Inferior parietal cortex (tissue), 1 donor: ENCODE measurements around the gene SPAG6.
"Not testable (repeated sequence)": the region's sequence is repeated elsewhere in the genome, so short reads cannot be mapped to it uniquely, and the experiment has no call there.

Experiments
- DNase-seq: peaks from one replicate; pipeline ENCODE4 v3.0.0-alpha.2; 2016; ENCODE audit errors: extremely low spot score

SPAG6 gene

DNA sequence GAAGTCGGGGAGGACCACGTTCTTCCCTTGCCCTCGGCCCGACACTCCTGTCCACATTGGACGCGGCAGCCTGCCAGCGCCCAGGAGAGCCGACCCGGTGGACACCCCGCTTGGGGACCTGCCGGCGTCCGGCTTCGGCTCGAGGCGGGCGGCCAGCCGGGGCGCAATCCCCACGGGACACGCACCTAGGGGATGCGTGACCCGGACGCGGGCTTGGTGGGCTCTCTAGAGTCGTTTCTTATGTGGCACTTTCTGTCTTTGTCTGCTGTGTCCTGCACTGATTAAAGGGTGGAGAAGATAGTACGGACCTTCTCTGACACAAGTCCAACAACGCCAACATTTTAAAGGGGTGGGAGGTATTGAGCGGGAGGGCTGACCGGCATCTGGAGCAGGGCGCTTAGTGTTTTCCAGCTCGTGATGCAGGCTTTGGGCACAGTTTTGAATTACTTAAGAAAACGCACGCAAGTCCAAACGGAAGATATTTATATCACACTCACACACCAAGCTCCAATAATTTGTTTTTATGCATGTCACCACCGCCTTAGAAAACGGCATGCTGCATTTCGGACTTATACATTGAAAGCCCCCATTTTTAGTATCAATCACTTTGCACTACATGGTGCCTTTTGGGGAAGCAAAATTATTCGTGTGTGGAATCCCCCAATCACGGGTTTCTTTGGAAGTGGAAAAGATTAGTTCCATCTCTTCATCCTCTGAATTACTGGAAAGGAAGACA lies 3.9 kb upstream of the SPAG6 start:
- DNase-seq: no peak

DNA sequence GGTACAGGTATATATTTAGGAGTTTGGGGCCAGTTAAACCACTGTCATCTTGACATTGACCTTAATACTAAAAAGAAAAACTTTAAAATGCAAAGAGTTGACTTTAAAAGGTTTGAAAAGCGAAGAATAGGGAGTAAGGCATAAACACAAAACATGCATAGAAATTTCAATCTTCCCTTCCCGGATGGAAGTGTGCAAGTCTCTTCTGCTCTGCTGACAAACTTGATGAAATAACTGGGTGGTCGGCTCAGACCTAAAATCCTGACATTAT lies 3.4 kb upstream of the SPAG6 start:
- DNase-seq: no peak

DNA sequence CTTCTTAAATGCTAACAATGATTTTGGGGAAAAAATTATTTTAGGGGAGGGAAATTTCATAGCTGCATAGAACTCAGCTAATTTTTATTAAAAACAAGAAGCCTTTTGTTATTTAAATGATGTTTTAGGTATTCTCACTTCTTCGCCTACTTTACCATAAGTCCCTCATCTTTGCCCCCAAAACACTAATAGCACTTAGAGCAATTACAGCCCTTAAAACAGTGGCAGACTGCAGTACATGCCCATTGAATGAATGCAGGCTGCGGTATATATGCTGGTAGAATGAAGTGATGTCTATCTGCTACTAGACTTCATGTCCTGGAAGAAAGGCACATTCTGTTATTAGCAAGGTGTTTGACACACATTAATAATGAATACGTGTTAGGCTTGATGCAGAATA lies 2.9 kb upstream of the SPAG6 start:
- DNase-seq: no peak

DNA sequence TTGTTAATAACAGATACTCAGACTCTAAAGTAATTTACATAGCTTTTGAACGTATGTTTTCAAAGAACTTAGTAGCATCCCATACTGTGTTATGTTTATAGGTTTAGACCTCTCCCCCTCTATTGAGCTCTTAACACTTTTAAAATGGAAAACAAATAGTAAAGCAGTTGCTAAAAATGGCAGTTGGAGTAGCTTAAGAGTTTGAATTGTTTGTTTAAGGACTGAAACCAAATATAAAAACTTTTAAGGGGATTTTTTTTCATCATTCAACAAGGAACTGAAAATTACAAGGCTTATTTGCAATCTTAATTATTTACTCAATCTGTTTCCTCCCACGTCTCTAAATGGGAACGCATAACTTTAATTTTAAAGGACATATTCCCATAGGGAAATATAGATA lies 1.6 kb upstream of the SPAG6 start:
- no peak for DNase-seq

DNA sequence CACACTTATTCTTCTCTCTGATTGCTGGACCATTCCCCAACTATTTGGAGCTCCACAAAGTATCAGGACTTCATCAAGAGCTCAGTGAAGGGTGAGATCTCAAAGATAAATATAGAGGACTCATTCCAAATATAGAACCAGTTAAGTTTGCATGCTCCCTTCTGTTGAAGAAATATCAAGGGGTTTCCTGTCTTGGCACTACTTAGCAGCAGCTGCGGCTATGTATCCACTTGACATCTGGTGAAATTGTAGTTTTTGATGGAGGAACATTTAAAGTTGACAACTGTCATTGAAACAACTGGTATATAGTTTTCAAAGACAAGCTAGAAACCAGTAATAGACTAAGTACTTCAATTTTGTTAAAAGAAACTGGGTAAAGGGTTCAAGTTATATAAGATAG lies 1.0 kb upstream of the SPAG6 start:
- no peak for DNase-seq

GRCh38 chr10:22344781-22345300 lies 455 bp upstream of the SPAG6 start:
- DNase-seq: no peak

- DNase-seq: no peak
Observed at GRCh38 chr10:22346096-22346661, 883 bp downstream of the SPAG6 start.

DNA sequence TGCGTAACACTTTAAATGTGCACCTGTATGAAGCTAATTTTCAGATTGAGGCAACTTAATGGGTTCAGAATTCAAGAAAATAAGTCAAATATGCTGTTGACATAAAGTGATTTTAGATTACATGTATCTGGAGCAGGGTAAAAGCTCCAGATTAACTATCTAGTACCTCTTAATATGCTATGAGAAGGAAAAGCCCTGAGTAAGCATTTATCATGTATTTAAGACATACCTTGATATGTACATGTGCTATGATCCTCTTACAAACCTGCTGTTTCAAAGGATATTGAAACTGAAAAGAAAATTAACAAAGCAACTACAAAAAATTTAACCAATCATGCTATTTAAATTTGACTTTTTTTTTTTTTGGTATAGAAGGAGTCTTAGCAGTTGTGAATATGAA lies 4.5 kb downstream of the SPAG6 start:
- DNase-seq: no peak

GRCh38 chr10:22351131-22351703 lies 5.9 kb downstream of the SPAG6 start:
- DNase-seq: no peak

DNA sequence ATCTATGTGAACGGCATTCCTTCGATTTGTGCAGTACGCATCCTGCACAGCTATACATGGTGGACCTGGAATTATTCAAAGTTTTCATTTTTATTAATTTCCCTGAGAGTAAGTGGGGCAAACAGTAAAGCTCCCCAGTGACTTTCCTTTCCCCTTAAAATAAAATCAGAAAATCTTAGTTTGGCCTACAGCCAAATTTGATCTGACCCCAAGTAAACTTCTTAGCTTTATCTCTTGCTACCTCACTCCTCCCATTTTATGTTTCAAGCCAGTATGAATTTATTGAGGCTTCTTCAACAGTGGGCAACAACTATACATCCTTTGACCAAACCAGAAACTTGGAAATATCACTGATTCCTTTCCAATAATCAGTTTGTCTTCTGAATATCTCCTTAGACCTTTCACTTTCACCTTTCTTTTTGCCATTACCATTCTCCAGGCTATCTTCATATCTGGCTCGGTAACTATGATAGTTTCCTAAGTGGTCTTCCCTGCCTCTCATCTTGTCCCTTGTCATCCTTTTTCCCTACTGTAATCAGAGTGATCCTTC lies 11.1 kb downstream of the SPAG6 start:
- no peak for DNase-seq

DNA sequence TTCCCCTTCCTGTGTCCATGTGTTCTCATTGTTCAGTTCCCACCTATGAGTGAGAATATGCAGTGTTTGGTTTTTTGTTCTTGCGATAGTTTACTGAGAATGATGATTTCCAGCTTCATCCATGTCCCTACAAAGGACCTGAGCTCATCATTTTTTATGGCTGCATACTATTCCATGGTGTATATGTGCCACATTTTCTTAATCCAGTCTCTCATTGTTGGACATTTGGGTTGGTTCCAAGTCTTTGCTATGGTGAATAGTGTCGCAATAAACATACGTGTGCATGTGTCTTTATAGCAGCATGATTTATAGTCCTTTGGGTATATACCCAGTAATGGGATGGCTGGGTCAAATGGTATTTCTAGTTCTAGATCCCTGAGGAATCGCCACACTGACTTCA lies 12.5 kb downstream of the SPAG6 start:
- DNase-seq: not testable (repeated sequence)

DNA sequence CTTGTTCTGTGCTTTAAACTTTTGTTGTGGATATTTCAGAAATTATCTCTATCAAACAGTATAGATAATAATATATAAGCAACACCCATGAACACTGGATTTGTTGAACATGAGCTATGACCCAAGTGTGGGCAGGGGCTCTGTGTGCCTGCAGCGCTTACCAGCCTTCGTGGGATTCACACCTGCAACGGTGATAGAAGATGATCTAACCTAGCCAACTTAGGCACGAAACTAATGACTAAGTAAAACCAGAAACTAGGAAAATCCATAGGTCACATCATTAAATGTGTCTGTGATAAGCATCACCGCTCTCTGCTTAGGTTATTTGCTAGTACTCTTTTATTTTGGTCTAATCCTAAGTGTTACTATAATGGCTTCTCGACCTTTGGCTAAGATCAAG lies 18.0 kb downstream of the SPAG6 start:
- DNase-seq: no peak

DNA sequence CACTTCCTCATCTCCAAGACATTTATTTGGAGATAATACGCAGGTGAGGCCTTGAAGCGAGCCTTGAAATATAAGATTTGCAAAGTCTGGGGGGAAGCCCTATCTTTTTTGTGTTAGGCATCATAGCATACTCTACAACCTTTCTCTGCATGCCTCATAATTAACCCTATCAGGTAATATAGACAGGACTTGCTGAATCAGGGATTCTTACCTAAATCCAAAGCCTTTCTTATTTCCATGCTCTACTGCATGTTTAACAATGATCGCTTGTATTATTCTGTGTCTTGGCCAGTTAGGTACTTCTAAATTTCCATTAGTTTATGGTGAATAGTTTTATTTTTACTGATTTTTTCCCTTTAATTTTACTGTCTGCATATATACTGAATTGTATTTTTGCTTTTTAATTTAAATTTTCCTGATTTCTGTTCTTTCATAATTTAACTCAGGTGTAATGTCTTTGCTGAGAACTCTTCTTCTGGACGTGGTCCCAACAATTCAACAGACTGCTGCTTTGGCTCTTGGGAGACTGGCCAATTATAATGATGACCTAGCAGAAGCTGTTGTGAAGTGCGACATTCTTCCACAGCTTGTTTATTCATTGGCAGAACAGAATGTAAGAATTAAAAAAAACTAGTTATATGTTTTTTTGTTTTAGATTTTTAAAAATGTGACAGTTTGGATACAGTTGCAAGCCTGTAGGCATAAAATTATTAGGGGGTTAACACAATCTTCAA lies 19.3 kb downstream of the SPAG6 start:
- DNase-seq: no peak

DNA sequence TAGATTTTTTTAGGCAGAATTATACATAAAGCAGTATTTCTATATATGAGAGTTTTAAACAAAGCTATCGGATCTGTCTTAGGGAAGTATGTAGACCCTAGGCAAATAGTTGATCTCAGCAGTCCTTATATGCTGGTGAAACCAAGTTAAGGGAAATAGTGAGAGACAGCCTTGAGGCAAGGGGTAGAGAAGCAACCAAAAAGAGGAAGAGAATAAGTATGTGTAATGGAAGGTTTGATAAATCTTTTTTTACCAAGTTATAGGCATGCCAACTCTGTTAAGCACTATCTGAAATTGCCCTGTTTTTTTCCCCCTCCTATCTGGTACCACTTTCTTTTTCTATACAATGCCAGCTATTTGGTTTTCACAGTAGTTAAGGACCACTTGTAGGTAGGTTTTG lies 19.9 kb downstream of the SPAG6 start:
- no peak for DNase-seq

DNA sequence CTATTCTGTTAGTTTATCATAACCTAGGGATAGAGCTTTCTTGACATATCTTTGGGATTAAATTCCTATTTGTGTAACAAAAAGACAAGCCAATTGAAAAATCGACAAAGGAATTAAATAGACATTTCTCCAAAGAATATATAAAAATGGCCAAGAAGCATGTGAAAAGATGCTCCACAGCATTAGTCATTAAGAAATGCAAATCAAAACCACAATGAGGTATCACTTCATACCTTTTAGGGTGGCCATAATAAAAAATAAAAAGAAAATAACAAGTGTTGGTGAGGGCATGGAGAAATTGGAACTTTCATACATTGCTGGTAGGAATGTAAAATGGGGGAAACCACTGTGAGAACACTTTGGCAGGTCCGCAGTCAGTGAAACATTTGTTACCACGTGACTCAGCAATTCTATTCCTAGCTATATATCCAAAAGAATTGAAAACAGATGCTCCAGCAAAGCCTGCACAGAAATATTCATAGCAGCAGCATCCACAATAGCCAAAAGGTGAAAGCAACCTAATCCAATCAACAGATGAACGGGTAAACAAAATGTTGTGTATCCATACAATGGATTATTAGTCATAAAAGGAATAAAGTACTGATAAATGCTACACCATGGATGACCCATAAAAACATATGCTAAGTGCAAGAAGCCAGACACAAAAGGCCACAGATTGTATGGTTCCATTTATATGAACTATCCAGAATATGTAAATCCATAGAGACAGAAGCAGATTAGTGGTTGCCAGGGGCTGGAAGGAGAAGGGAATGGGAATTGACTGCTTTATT lies 20.5 kb downstream of the SPAG6 start:
- no peak for DNase-seq

GRCh38 chr10:22366435-22366703 lies 21.1 kb downstream of the SPAG6 start:
- DNase-seq: no peak

- DNase-seq: no peak
Observed at GRCh38 chr10:22366771-22367170, 21.5 kb downstream of the SPAG6 start.

DNA sequence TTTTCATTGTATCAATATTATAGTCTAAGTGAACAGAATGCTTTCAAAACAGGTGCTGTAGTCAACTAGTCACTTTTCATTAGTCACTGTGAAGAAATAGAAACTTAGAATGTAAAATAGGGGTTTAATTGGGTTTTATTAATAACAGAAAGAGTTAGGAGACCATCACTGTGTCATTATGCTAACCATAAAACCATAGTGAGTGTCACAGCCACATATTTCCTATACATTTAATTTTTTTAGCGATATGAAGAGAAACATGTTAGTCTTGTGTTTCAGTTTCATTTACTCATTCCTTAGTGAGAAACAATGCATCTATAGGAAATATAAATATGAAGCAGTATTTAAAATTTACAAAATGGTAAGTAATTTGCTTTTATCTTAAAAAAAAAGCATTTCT lies 22.2 kb downstream of the SPAG6 start:
- DNase-seq: no peak

GRCh38 chr10:22368402-22368801 lies 23.1 kb downstream of the SPAG6 start:
- no peak for DNase-seq

- no peak for DNase-seq
Observed at GRCh38 chr10:22368981-22369380, 23.7 kb downstream of the SPAG6 start.

- DNase-seq: no peak
Observed at GRCh38 chr10:22369434-22370072, 24.3 kb downstream of the SPAG6 start.

GRCh38 chr10:22370320-22370719 lies 25.0 kb downstream of the SPAG6 start:
- DNase-seq: no peak
